Stimulated activated CD8-positive, alpha-beta memory T cell treated with anti-CD3 and anti-CD28 coated beads, Interleukin-15, amount 100 ng/mL, for 24 hours (primary cell): ENCODE results near the gene PIGK.

Experiments used
- DNase-seq: peaks from one replicate; pipeline ENCODE4 v3.0.0-alpha.2; 2020; ENCODE audit warnings: low read depth

Gene PIGK

DNA sequence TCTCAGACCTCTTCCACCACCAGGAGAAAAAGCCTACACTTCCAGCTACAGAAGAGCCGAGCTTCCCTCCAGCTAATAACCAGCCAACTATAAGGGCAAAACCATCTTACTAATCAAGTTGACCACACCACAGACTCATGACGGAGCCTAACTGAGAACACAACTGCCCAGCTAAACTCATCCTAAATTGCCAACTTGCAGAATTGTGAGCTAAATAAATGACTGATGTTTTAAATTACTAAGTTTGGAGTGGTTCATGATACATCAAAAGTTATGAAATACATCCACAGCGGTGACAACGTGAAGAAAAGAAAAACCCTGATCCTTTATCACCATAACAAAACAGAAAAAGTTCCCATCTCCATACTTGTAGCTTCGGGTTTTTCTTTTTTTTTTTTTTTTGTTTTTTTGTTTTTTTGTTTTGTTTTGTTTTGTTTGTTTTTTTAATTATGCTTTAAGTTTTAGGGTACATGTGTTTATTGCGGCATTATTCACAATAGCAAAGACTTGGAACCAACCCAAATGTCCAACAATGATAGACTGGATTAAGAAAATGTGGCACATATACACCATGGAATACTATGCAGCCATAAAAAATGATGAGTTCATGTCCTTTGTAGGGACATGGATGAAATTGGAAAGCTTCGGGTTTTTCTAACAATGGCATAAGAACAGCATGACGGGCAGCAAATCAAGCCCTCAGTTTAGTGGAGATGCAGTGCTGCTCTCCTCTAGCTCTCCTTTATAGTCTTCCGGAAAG, 122.6 kb downstream of the PIGK start:
- DNase-seq, result no peak

DNA sequence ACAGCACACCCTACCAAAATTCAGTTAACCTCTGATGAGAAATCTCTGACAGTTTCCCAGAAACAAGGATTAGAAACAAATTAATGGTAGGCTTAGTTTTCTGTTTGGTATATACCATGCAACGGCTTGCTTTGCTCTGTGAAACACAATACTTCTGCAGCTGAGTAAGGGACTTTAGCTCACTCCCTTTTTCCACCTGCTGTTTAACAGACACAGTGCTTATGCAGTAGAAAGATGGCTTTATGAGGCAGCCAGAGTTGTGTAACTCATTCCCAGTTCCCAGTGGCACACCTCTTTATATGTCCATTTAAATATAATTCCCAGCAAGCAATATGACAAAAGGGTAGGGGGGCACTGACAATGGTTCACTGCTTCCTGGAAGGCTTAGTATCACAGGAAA, 124.0 kb downstream of the PIGK start:
- DNase-seq, result no peak

DNA sequence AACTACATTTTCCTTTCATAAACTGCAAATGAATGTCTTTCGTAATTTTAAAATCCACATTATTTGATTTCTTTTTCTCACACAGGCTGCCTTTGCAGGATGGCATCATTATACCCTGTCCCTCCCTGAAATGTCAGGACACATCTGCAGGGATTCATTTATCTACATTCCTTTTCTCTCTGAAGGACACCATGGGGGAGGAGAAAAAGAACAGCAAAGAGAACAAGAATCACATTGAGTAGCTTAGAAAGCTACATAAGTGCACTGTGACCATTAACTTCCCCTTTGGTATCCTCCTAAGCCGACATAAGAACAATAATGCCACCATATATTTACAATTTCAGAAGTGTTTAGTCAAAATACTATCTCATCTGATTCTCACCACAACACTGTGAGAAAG, 129.5 kb downstream of the PIGK start:
- no peak for DNase-seq

- DNase-seq, result no peak
Measured at GRCh38 chr1:77085109-77085508, 134.1 kb downstream of the PIGK start.

- no peak for DNase-seq
Measured at GRCh38 chr1:77084457-77084856, 134.8 kb downstream of the PIGK start.

- DNase-seq, result no peak
Measured at GRCh38 chr1:77081834-77082233, 137.4 kb downstream of the PIGK start.

- DNase-seq, result no peak
Measured at GRCh38 chr1:77076759-77077158, 142.5 kb downstream of the PIGK start.

DNA sequence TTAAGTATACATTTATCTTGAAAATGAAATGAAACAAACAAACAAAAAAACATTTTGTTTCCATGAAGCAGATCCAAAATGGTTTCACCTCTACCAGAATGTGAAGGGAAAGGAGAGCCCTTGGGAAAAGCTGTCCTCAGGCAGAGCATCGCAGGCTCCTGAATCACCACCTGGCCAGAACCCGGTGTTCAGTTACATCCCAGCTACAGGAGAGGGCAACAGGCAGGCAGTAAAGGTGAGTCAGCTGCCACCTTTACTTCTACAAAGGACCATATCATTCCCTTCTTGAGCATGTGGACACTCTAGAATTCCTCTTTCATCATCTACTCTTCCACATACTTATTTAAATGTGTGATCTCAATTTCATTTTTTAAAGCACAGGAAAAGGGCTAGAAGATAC, 151.2 kb downstream of the PIGK start:
- DNase-seq, result no peak

- DNase-seq, result no peak
Measured at GRCh38 chr1:77065693-77066342, 153.4 kb downstream of the PIGK start.

DNA sequence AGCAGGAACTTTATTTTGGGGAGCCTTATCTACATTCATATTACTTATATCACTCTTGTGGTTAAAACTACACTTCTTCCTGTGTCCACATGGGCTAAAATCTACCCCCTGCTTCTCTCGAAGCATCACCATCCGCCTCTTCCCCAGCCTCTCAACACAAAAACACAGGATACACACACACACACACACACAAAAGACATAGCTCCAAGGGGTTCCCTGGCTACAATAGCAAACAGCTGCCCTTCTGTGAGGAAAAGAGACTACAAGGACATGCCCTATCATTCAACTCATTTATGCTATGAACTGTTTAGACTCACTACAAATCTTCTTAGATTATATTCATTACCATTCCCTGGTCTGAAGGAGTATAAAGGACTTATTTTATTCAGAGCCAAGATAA, 155.0 kb downstream of the PIGK start:
- DNase-seq, result no peak

GRCh38 chr1:77063118-77063517, 156.1 kb downstream of the PIGK start:
- DNase-seq, result no peak

- no peak for DNase-seq
Measured at GRCh38 chr1:77061162-77061561, 158.1 kb downstream of the PIGK start.

DNA sequence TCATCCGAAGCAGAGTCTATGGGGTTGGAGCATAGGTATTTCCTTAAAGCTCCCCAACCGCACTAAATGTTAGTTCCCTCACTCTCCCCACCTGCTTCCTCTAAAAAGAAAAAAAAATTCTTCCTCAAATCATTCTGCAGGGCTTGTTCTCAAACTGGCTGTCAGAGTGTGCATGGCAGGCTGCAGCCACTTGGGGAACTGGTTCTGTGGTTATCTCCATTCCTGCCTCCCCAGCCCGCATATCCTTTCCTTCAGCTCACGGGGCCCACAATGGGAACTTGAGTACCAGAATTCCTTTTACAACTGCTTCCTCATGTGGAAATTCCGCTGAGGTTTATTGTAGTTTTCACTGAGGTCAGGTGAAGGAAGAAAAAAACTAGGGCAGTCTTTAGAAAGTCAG, 159.2 kb downstream of the PIGK start:
- DNase-seq, result no peak

DNA sequence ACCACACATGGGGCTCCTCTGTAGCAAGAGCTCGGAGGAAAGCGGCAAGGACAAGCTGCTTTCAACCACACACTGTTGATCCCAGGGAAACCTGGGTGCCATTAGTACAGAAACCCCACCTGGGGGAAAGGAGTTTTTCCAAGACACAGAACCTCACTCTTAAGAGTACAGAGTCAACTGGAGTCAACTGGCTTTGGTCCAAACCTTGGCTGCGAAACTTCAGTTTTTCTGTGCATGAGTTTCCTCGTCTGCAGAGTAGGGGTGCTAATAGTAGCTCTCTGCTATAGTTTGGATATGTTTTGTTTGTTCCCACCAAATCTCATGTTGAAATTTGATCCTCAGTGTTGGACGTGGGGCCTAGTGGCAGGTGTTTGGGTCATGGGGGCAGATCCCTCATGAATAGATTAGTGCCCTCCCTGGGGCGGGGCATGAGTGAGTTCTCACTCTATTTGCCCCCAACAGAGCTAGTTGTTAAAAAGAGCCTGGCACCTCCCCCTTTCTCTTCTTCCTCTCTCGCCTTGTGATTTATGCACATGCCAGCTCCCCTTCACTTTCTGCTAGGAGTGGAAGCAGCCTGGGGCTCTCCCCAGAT, 161.1 kb downstream of the PIGK start:
- no peak for DNase-seq

DNA sequence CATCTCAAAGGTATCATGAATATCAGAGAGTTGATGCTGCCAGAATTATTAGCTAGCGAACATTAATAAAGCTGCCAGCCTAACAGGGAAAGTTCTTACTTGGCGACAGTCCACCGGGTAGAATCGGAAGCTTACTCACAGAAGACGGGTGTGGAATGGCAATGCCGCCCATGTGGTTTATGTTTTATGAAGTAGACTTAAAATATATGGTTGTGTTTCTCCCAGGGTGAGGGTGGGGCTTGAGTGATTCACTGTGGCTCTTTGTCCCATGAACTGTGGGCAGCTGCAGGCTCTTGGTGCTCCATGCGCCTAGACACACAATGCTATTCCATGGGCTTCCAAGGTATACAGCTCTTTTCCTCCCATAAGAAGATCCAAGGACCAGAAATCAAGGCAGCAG, 162.7 kb downstream of the PIGK start:
- no peak for DNase-seq

GRCh38 chr1:77051425-77051824, 167.8 kb downstream of the PIGK start:
- DNase-seq, result no peak

DNA sequence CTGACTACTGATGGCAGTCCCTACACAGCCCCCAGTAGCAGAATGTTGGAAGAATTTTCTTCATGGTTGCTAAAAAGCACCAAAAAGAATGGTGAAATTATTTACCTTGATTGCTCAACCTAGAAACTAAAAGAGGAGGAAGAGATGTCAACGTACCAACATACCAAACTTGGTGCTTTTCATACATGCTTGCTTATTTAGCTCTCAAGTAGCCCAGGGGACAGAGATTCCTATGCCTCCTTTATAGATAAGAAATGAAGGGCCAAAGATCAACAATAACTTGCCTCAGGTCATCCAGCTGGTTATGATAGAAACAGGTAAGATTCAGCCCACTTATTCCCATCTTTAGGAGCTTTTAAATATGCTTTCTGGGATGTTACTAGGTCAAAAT, 170.6 kb downstream of the PIGK start:
- no peak for DNase-seq

DNA sequence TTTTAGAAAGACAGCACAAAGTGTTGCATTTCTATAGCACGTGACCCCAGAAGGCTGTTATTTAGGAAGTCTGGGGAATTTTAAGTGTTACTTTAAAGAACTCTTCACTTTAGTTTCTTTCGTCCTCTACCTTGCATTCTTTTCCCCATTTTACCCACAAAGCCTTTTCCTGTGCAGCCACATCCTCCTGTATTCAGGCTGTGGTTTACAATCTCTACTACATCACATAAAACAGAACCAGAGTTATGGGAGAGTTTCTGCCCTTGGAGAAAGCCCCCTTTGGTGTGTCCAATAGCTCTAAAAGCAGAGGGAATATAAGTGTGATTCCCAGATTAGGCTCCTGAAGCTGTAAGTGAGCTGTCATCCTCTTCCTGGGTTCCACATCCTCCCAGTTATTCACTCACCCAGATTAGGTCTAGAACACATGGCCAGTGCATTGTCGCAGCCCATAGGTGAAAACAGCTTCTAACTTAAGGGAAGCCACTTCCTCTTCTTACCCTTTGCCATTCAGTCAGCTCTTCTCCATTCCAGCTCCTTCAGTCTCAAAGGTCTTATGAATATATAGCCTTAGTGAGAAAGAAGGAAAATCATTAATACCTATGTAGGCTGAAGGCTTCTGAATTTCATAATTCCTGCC, 171.1 kb downstream of the PIGK start:
- DNase-seq, result no peak

- no peak for DNase-seq
Measured at GRCh38 chr1:77047575-77047974, 171.7 kb downstream of the PIGK start.

GRCh38 chr1:77044133-77044849, 174.9 kb downstream of the PIGK start:
- DNase-seq, result no peak

GRCh38 chr1:77040826-77041225, 178.4 kb downstream of the PIGK start:
- no peak for DNase-seq

GRCh38 chr1:77039739-77040138, 179.5 kb downstream of the PIGK start:
- DNase-seq, result no peak
